Activated naive CD4-positive, alpha-beta T cell (primary cell): ENCODE measurements around the gene LHFPL6.

Experiments
- DNase-seq, 4 experiments: peaks; one replicate each; lab custom pipeline; 2025; lab: John Stamatoyannopoulos, UW

The LHFPL6 gene

GRCh38 chr13:39512687-39513086, 90.3 kb downstream of the LHFPL6 start:
- no peak for DNase-seq

- no peak for DNase-seq
Measured at GRCh38 chr13:39510316-39510695, 92.7 kb downstream of the LHFPL6 start.

- no peak for DNase-seq
Measured at GRCh38 chr13:39509616-39510315, 93.2 kb downstream of the LHFPL6 start.

- DNase-seq = no peak
Measured at GRCh38 chr13:39506559-39507390, 96.2 kb downstream of the LHFPL6 start.

- no peak for DNase-seq
Measured at GRCh38 chr13:39505151-39505550, 97.8 kb downstream of the LHFPL6 start.

- DNase-seq = no peak
Measured at GRCh38 chr13:39503048-39503447, 99.9 kb downstream of the LHFPL6 start.

- DNase-seq = no peak
Measured at GRCh38 chr13:39501702-39502324, 101.2 kb downstream of the LHFPL6 start.

GRCh38 chr13:39499604-39500003, 103.4 kb downstream of the LHFPL6 start:
- no peak for DNase-seq

GRCh38 chr13:39498471-39499114, 104.4 kb downstream of the LHFPL6 start:
- DNase-seq = no peak

- DNase-seq = no peak
Measured at GRCh38 chr13:39496506-39496905, 106.5 kb downstream of the LHFPL6 start.

- no peak for DNase-seq
Measured at GRCh38 chr13:39494633-39495032, 108.4 kb downstream of the LHFPL6 start.

- no peak for DNase-seq
Measured at GRCh38 chr13:39494006-39494405, 109.0 kb downstream of the LHFPL6 start.

- no peak for DNase-seq
Measured at GRCh38 chr13:39490136-39490535, 112.9 kb downstream of the LHFPL6 start.

GRCh38 chr13:39486758-39487157, 116.2 kb downstream of the LHFPL6 start:
- no peak for DNase-seq

GRCh38 chr13:39485314-39485700, 117.7 kb downstream of the LHFPL6 start:
- DNase-seq = no peak

- DNase-seq = no peak
Measured at GRCh38 chr13:39484506-39485313, 118.3 kb downstream of the LHFPL6 start.

GRCh38 chr13:39483326-39483725, 119.7 kb downstream of the LHFPL6 start:
- DNase-seq = no peak

- no peak for DNase-seq
Measured at GRCh38 chr13:39481491-39481890, 121.5 kb downstream of the LHFPL6 start.

GRCh38 chr13:39474600-39474999, 128.4 kb downstream of the LHFPL6 start:
- DNase-seq = no peak

- no peak for DNase-seq
Measured at GRCh38 chr13:39469676-39470075, 133.3 kb downstream of the LHFPL6 start.

GRCh38 chr13:39468306-39468705, 134.7 kb downstream of the LHFPL6 start:
- no peak for DNase-seq

GRCh38 chr13:39463611-39464010, 139.4 kb downstream of the LHFPL6 start:
- DNase-seq = no peak
